Loucy (cell line): Measurements from ENCODE around the gene NSD1.

Experiments
- H2AFZ ChIP-seq: fragments of 200-600 bp; sonication (generic); 2 replicates; pipeline ENCODE4 v1.6.0; 2016; ENCODE audit warnings: antibody characterized with exemption, mild to moderate bottlenecking, low read length, moderate library complexity
- H3F3A ChIP-seq: fragments of 200-600 bp; 2 replicates; pipeline ENCODE4 v1.6.0; 2016; ENCODE audit warnings: antibody characterized with exemption, low read depth, mild to moderate bottlenecking
- H3K27me3 ChIP-seq: fragments of 200-600 bp; sonication (generic); 2 replicates; pipeline ENCODE4 v1.6.1; 2014; ENCODE audit warnings: low read length, mild to moderate bottlenecking; ENCODE audit not compliant: insufficient read depth, poor library complexity, severe bottlenecking
- H3K36me3 ChIP-seq: fragments of 200-600 bp; sonication (generic); 2 replicates; pipeline ENCODE4 v1.6.1; 2016; ENCODE audit warnings: low read length; ENCODE audit not compliant: insufficient read depth
- H3K4me1 ChIP-seq: fragments of 200-600 bp; sonication (generic); 2 replicates; pipeline ENCODE4 v1.5.1; 2014; ENCODE audit warnings: low read length, mild to moderate bottlenecking; ENCODE audit not compliant: insufficient read depth, poor library complexity, severe bottlenecking
- H3K4me2 ChIP-seq: fragments of 200-600 bp; sonication (generic); 2 replicates; pipeline ENCODE4 v1.6.0; 2014; ENCODE audit warnings: antibody characterized with exemption, low read length, low read depth, mild to moderate bottlenecking; ENCODE audit not compliant: poor library complexity, severe bottlenecking
- H3K4me3 ChIP-seq: fragments of 200-600 bp; sonication (generic); 2 replicates; pipeline ENCODE4 v1.5.1; 2014; ENCODE audit warnings: low read length, mild to moderate bottlenecking, mixed read lengths; ENCODE audit not compliant: poor library complexity, severe bottlenecking
- H3K79me2 ChIP-seq: fragments of 200-600 bp; sonication (generic); 2 replicates; pipeline ENCODE4 v1.6.1; 2014; ENCODE audit warnings: low read length; ENCODE audit not compliant: insufficient read depth
- H3K9ac ChIP-seq: fragments of 200-600 bp; sonication (generic); 2 replicates; pipeline ENCODE4 v1.6.0; 2014; ENCODE audit warnings: mild to moderate bottlenecking, low read depth, low read length, moderate library complexity; ENCODE audit not compliant: poor library complexity, severe bottlenecking
- H3K9me2 ChIP-seq: fragments of 200-600 bp; sonication (generic); replicated peaks from 2 replicates; pipeline ENCODE4 v1.6.1; 2016; ENCODE audit warnings: low read depth, low read length, mixed read lengths
- H3K9me3 ChIP-seq: fragments of 200-600 bp; sonication (generic); 2 replicates; pipeline ENCODE4 v1.6.1; 2014; ENCODE audit warnings: mild to moderate bottlenecking, antibody characterized with exemption, low read length, low read depth; ENCODE audit not compliant: insufficient read depth
- H4K20me1 ChIP-seq: fragments of 200-600 bp; sonication (generic); 2 replicates; pipeline ENCODE4 v1.6.0; 2014; ENCODE audit warnings: antibody characterized with exemption, low read length, mild to moderate bottlenecking; ENCODE audit not compliant: insufficient read depth, poor library complexity, severe bottlenecking
- CTCF ChIP-seq: fragments of 200-600 bp; sonication (generic); conservative IDR thresholded peaks from 2 replicates; pipeline ENCODE4 v1.5.1; 2014; ENCODE audit warnings: mild to moderate bottlenecking, antibody characterized with exemption, low read length
- EZH2phosphoT487 ChIP-seq: fragments of 200-600 bp; IDR thresholded peaks from 2 replicates; pipeline ENCODE4 v1.6.1; 2018; ENCODE audit warnings: antibody characterized with exemption, mild to moderate bottlenecking, moderate library complexity, borderline replicate concordance

Gene NSD1

GRCh38 chr5:177306674-177307543 is 173.3 kb downstream of the NSD1 start:
- TF ChIP-seq EZH2phosphoT487 (no peak), CTCF (no peak)
- H3K4me3 ChIP-seq: no peak overlapping the region
- no peaks in the 10 kb centered on the region for H3K27me3 ChIP-seq
- H3K4me2 ChIP-seq: no peak overlapping the region
- H3K4me1 ChIP-seq: peaks cover 17% of the 10 kb centered on the region
- no peak overlapping the region for H2AFZ ChIP-seq
- peaks cover 23% of the 10 kb centered on the region for H4K20me1 ChIP-seq
- H3K9ac ChIP-seq: no peak overlapping the region
- H3F3A ChIP-seq: no peaks in the 10 kb centered on the region
- no peaks in the 10 kb centered on the region for H3K9me3 ChIP-seq
- no peaks in the 10 kb centered on the region; the same call in 1 of the 2 replicates for H3K36me3 ChIP-seq
- H3K79me2 ChIP-seq: peaks cover 78% of the 10 kb centered on the region
- no peaks in the 10 kb centered on the region for H3K9me2 ChIP-seq

- peaks cover 14% of the 10 kb centered on the region for H3K4me1 ChIP-seq
- H3K27me3 ChIP-seq: no peaks in the 10 kb centered on the region
- H3F3A ChIP-seq: no peaks in the 10 kb centered on the region
- H4K20me1 ChIP-seq: peaks cover 23% of the 10 kb centered on the region
- no peak overlapping the region for H3K4me3 ChIP-seq
- H3K9me2 ChIP-seq: no peaks in the 10 kb centered on the region
- no peak overlapping the region for H3K4me2 ChIP-seq
- H3K79me2 ChIP-seq: peaks cover 70% of the 10 kb centered on the region
- H3K9ac ChIP-seq: no peak overlapping the region
- no peak for TF ChIP-seq EZH2phosphoT487
- TF ChIP-seq CTCF: no peak
- H3K36me3 ChIP-seq: no peaks in the 10 kb centered on the region; the same call in 1 of the 2 replicates
- no peak overlapping the region for H2AFZ ChIP-seq
- H3K9me3 ChIP-seq: no peaks in the 10 kb centered on the region
These were observed 174.2 kb downstream of the NSD1 start for GRCh38 chr5:177307544-177308363.

- no peaks in the 10 kb centered on the region for H3K27me3 ChIP-seq
- no peaks in the 10 kb centered on the region for H3F3A ChIP-seq
- H3K9ac ChIP-seq: peak overlapping the region; percentile 17
- H3K4me2 ChIP-seq: no peak overlapping the region
- H3K79me2 ChIP-seq: peaks cover 66% of the 10 kb centered on the region
- H4K20me1 ChIP-seq: peaks cover 23% of the 10 kb centered on the region
- H3K36me3 ChIP-seq: no peaks in the 10 kb centered on the region; the same call in 1 of the 2 replicates
- TF ChIP-seq EZH2phosphoT487: no peak
- TF ChIP-seq CTCF: no peak
- no peak overlapping the region for H2AFZ ChIP-seq
- H3K4me1 ChIP-seq: peaks cover 17% of the 10 kb centered on the region
- no peak overlapping the region for H3K4me3 ChIP-seq
- no peaks in the 10 kb centered on the region for H3K9me2 ChIP-seq
- H3K9me3 ChIP-seq: no peaks in the 10 kb centered on the region
These were observed 175.2 kb downstream of the NSD1 start for GRCh38 chr5:177308740-177309139.
